ENCODE measurements around the gene PPP1R12B. TPM values are rescaled to one million over a fixed set of nuclear protein-coding genes. Genes with fewer than 3 reads are reported as not detected.
A peak's percentile ranks its signal among the peaks of the same experiment; 100 is the strongest.
"Not testable (repeated sequence)": the region's sequence is repeated elsewhere in the genome, so short reads cannot be mapped to it uniquely, and the experiment has no call there.

The PPP1R12B gene
- total RNA-seq, 2 donors from 2014 or later = 21.6 to 26.0 TPM

DNA sequence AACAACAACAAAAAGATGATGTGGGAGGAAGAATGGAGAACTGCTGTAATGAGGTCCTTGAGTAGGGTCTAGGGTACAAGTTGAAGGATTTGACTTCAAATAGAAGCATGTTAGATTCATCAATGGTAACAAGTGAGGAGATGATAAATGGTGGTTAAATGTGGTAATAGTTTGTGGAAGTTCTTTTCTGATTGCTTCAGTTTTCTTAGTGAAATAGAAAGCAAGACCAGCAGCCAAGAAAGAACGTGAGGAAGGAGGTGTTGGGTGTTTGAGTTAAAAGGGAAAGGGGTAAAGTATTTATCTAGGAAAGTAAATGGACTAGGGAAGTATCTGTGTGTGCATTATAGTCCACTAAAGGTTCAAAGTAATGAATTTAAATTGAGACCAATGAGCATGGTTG is 177.6 kb downstream of the PPP1R12B start:
- not testable (repeated sequence) for H3K4me1 Mint-ChIP-seq; H3K27ac Mint-ChIP-seq; H3K4me3 Mint-ChIP-seq; H3K27me3 Mint-ChIP-seq; ATAC-seq (replicated peaks); H3K9me3 Mint-ChIP-seq; H3K36me3 Mint-ChIP-seq (ENCODE audit: low read depth)

DNA sequence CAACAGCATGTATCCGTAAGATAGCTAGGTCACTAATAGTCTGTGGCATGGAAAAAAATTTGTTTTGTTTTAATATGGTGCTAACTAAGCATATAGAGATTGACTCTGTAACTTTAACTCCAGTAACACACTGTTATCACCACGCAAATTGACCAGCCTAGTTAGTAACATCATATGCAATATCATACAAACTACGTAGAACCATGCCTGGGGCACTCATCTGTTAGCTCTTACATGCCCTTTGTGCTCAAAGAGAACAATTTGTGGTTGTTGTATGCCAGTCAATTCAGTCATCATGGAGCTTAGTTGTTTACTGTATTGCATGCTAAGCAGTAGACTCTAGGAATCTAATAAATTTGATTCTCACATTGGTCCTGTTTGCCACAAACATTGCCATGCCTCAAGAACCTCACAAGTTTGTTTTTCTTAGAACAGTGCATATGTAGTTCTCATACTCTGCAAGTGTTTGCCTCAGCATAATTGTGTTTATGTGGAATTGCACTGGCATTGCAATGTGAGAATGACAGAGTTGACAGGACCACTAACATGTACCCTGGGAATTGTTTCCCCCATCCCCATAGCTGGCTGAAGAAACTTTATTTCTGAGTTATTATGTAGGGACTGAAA is 179.7 kb downstream of the PPP1R12B start:
- not testable (repeated sequence) for ATAC-seq (replicated peaks); H3K27ac Mint-ChIP-seq; H3K9me3 Mint-ChIP-seq; H3K4me1 Mint-ChIP-seq; H3K36me3 Mint-ChIP-seq (ENCODE audit: low read depth); H3K27me3 Mint-ChIP-seq; H3K4me3 Mint-ChIP-seq

DNA sequence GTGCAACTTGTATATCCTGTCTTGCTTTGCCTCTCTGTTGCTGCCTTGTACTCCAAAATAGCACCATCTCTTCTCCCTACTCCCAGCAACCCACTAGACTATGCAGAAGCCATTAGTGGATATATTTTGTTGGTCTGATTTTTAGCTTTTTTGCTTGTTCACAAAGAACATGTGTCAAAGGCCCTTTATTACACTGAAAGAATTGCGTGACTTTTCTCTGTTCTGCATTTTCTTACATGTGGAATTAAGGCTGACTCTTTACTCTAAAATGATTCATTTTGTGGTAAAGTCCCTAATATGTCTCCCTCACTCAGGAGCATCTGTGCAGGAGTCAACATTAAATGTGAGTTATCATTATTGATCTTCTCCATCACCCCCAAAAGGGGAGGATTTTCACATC is 182.2 kb downstream of the PPP1R12B start:
- H3K4me3 Mint-ChIP-seq; H3K27ac Mint-ChIP-seq; H3K9me3 Mint-ChIP-seq; ATAC-seq (replicated peaks); H3K4me1 Mint-ChIP-seq; H3K27me3 Mint-ChIP-seq; H3K36me3 Mint-ChIP-seq (ENCODE audit: low read depth): not testable (repeated sequence)

DNA sequence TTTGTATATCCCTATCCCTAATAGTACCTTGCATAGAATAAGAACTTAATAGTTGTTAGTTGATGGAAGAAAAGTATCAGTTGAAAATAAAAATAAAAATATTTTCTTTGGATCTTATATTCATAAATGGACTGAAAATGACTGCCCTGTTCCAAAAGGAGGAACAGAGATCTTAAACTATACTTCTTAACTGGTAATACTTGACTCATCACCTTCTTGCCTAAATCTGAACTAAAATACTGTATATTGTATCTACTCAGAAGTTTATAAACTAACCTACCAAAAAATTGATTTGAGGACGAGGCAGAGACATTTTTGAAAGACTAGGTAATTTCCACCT is 182.9 kb downstream of the PPP1R12B start:
- no peaks in the 10 kb centered on the region for H3K27me3 Mint-ChIP-seq
- no peak for ATAC-seq (replicated peaks)
- H3K36me3 Mint-ChIP-seq (ENCODE audit: low read depth) = no peaks in the 10 kb centered on the region
- no peak overlapping the region for H3K27ac Mint-ChIP-seq
- no peaks in the 10 kb centered on the region for H3K4me1 Mint-ChIP-seq
- no peak overlapping the region for H3K4me3 Mint-ChIP-seq
- H3K9me3 Mint-ChIP-seq = no peaks in the 10 kb centered on the region

DNA sequence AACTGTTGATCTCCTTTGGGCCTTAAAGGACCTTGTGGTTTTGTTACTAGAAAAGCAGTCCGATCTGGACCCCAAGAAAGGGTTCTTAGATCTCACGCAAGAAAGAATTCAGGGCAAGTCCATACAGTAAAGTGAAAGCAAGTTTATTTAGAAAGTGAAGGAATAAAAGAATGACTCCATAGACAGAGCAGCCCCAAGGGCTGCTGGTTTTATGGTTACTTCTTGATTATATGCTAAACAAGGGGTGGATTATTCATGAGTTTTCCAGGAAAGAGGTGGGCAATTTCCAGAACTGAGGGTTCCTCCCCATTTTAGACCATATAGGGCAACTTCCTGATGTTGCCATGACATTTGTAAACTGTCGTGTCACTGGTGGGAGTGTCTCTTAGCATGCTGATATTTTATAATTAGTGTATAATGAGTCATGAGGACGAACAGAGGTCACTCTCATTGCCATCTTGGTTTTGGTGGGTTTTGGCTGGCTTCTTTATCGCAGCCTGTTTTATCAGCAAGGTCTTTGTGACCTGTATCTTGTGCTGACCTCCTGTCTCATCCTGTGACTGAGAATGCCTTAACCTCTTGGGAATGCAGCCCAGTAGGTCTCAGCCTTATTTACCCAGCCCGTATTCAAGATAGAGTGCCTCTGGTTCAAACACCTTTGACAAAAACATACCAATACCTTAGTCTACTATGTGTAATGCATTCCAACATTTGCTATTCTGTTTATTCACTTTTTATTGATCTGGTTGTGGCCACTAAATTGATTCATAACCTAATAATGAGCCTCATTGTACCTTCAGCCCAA is 183.5 kb downstream of the PPP1R12B start:
- not testable (repeated sequence) for H3K36me3 Mint-ChIP-seq (ENCODE audit: low read depth); H3K27me3 Mint-ChIP-seq; H3K27ac Mint-ChIP-seq; ATAC-seq (replicated peaks); H3K9me3 Mint-ChIP-seq; H3K4me3 Mint-ChIP-seq; H3K4me1 Mint-ChIP-seq

DNA sequence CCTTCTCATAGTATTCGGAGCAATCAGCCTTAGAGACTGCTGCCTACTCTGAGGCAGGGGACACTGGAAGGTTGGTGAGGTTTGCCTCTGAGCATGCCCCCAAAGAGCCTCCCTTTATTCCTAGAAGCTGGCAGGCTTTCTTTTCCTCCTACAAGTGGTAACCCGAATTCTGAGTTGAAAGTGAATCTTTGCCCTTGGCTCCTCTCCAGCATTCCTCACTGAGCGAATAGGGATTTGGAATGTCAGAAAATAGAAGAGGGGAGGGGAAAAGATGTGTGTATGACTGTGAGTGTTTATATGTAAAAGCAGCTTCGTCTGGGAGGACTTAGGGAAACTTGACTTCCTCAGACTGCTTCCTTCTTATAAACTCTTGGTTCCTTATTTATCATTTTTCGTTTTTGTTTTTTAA is 190.7 kb downstream of the PPP1R12B start:
- ATAC-seq (replicated peaks); H3K27me3 Mint-ChIP-seq; H3K9me3 Mint-ChIP-seq; H3K4me1 Mint-ChIP-seq; H3K27ac Mint-ChIP-seq; H3K4me3 Mint-ChIP-seq; H3K36me3 Mint-ChIP-seq (ENCODE audit: low read depth): not testable (repeated sequence)

DNA sequence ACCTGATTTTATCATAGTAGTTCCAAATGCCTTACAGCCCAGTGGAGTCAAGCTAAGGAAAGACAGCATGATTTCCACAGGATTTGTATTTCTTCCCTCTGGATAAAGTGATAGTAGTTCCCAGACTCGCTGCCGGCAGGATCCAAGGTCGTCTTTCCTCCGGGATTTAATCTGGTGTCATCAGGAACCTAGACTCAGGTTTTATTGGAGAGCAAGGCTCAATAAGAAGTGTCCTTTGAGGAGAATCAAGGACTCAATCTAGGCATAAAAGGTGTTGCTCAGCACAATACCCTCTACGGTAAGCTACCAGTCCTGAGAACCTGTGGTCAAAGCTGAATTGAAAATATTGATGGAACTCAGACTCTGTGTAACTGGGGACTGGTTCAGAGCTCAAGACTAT is 191.1 kb downstream of the PPP1R12B start:
- not testable (repeated sequence) for H3K4me1 Mint-ChIP-seq; H3K27me3 Mint-ChIP-seq; ATAC-seq (replicated peaks); H3K27ac Mint-ChIP-seq; H3K9me3 Mint-ChIP-seq; H3K4me3 Mint-ChIP-seq; H3K36me3 Mint-ChIP-seq (ENCODE audit: low read depth)

DNA sequence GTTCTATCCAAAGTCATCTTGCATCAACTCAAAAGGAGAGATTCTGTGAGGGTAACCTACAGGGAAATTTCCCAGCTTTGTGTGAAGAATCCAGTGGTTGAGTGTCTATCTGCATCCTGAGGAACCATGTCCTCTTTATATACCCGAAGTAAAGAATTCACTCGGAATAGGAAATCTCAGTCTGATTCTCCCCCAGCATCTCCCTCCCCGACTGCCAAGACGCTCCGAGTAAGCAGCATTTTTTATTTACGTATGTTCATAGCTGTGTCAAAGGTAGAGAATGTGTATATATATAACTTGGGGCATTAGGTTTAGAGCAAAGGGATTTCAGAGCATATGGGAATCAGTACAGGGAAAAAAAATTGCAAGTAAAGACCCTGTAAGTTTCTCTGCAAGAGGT is 191.5 kb downstream of the PPP1R12B start:
- no peaks in the 10 kb centered on the region for H3K27me3 Mint-ChIP-seq
- no peak for ATAC-seq (replicated peaks)
- H3K9me3 Mint-ChIP-seq = no peaks in the 10 kb centered on the region
- no peak overlapping the region for H3K4me3 Mint-ChIP-seq
- H3K27ac Mint-ChIP-seq = no peak overlapping the region
- H3K4me1 Mint-ChIP-seq = no peaks in the 10 kb centered on the region
- H3K36me3 Mint-ChIP-seq (ENCODE audit: low read depth) = no peaks in the 10 kb centered on the region

DNA sequence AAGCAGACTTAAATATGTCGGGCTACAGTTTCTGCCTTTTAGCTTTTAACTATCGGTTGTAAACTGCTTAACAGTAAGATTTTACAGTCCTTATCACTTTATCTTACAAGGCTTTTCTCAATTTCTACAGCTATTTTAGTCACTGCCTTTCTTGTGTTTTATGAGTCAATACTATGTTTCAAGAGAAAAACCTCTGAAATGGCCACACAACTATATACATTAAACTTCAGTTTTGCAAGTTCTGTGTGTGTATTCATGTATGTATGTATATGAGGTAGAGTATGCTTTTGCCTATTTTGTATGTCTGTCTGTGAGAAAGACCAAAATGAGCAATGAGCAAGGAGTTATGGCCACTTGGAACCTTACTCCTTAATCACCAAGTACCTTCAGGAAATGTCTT is 191.9 kb downstream of the PPP1R12B start:
- Mint-ChIP-seq H3K27ac (no peak overlapping the region), H3K4me1 (no peaks in the 10 kb centered on the region), H3K4me3 (no peak overlapping the region), H3K27me3 (no peaks in the 10 kb centered on the region), H3K36me3 (ENCODE audit: low read depth) (no peaks in the 10 kb centered on the region), H3K9me3 (no peaks in the 10 kb centered on the region)
- peak; percentile 34 for ATAC-seq (replicated peaks)

DNA sequence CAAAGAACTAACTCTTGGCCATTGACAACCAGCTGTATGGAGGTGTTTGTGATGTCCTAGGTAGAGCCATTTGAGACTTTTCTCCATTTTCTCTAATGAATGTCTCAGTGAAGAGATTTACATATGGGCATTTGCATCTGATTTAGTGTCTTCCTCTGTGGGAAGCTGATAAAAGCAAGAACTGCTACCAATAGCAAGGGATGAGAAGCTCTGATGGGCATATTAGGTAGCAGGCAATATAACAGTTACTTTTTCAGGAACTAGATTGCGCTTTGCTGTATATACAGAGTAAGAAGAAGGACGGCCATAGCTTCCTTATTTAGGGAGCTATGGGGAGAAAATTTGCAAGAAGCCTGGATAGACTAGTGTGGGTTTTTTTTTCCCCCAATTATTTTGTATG is 192.4 kb downstream of the PPP1R12B start:
- ATAC-seq (replicated peaks); H3K4me1 Mint-ChIP-seq; H3K27me3 Mint-ChIP-seq; H3K9me3 Mint-ChIP-seq; H3K36me3 Mint-ChIP-seq (ENCODE audit: low read depth); H3K4me3 Mint-ChIP-seq; H3K27ac Mint-ChIP-seq: not testable (repeated sequence)

DNA sequence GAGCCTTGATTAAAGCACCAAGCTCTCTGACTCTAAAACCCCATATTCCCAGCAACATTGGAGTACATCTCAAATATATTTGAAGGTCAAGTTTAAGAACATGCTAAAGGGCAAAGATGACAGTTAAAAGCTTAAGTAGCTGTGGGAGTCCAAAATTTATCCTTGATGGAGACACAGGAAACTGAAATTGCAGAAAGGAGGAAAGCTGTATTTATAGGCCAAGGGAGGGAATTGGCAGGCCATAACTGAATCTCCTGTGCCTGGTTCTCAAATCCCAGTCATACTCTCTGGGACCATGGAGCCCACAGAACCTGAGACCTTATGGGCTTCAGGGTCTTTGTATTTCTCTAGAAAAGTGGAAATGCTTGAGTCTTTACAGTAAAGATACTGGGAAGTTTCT is 193.9 kb downstream of the PPP1R12B start:
- H3K4me1 Mint-ChIP-seq = peaks cover 11% of the 10 kb centered on the region
- not testable (repeated sequence) for H3K27ac Mint-ChIP-seq; H3K9me3 Mint-ChIP-seq; H3K27me3 Mint-ChIP-seq; H3K4me3 Mint-ChIP-seq; H3K36me3 Mint-ChIP-seq (ENCODE audit: low read depth); ATAC-seq (replicated peaks)

DNA sequence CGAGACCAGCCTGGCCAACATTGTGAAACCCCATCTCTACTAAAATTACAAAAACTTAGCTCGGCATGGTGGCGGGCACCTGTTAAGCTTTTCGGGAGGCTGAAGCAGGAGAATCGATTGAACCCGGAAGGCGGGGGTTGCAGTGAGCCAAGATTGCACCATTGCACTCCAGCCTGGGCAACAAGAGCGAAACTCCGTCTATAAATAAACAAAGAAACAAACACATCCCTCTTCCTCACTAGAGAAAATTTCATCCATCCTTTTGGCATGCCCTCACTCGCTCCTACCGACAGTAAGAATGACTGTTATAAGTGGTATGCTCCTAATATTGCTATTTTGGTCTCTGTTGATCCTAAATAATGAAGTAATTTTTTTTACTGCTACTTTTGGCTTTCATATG is 195.0 kb downstream of the PPP1R12B start:
- H3K27ac Mint-ChIP-seq; H3K4me3 Mint-ChIP-seq; H3K36me3 Mint-ChIP-seq (ENCODE audit: low read depth); H3K27me3 Mint-ChIP-seq; ATAC-seq (replicated peaks); H3K9me3 Mint-ChIP-seq: not testable (repeated sequence)
- H3K4me1 Mint-ChIP-seq = peaks cover 11% of the 10 kb centered on the region

DNA sequence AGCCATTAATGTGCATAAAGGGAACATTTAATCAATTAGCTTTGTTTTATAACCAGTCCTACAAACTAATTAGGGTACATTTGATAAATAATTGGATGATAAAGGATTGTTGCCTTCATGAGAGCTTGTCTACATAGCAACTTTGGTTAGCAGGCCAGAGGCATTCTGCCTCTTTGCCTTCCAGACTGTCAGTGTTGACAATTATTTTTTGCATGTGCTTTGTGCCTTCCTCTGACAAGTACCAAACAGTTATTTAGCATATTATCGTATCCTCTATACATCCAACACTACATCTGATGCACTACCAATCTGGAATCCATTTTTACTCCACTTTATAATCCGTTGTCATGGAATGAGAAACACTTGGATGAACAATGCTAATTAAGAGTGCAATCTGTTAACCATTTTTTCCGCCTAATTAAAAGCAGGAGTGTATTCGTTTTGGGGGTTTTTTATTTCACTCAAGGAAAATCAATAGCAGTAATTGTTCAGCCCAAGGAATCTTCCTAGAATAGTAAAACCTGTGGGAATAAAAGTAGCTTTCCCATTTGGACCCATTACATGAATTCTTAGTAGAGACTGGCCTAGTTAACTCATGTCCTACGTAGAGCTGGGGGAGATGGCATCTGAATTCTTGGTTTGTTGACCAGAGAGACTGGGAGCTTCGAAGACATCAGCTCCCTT is 196.4 kb downstream of the PPP1R12B start:
- peaks cover 11% of the 10 kb centered on the region for H3K4me1 Mint-ChIP-seq
- not testable (repeated sequence) for H3K27ac Mint-ChIP-seq; ATAC-seq (replicated peaks); H3K9me3 Mint-ChIP-seq; H3K36me3 Mint-ChIP-seq (ENCODE audit: low read depth); H3K4me3 Mint-ChIP-seq; H3K27me3 Mint-ChIP-seq

DNA sequence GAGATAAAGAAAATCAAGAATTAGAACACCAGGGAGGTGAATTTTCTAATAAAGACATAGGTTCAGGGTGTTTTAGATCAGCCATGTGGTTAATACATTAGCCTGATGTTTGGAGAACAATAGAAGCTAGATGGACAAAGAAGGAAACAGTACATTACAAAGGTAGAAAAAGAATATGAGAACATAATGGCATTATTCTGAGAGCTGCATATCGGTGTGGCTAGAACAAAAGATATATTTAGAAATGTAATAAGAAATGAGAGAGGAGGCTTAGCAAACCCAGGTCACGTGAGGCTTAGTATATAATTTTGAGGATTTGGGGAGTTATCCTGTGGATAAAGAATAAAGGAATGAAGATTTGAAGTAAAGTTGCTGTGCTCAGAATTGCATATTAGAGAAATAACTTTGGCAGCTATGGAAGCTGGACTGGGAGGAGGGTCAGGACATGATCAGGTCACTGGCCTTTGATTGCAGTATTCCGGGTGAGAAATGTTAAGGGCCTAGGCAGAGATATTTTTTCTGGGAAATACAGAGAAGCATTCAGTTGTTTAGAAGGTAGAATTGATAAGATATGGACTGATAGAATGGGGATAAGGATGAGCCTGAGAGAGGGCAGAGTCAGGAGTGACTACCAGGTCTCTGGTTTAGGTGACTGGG is 197.3 kb downstream of the PPP1R12B start:
- Mint-ChIP-seq H3K27ac (peak overlapping the region; percentile 66), H3K4me1 (peaks cover 11% of the 10 kb centered on the region)
- not testable (repeated sequence) for H3K36me3 Mint-ChIP-seq (ENCODE audit: low read depth); H3K4me3 Mint-ChIP-seq; ATAC-seq (replicated peaks); H3K9me3 Mint-ChIP-seq; H3K27me3 Mint-ChIP-seq

DNA sequence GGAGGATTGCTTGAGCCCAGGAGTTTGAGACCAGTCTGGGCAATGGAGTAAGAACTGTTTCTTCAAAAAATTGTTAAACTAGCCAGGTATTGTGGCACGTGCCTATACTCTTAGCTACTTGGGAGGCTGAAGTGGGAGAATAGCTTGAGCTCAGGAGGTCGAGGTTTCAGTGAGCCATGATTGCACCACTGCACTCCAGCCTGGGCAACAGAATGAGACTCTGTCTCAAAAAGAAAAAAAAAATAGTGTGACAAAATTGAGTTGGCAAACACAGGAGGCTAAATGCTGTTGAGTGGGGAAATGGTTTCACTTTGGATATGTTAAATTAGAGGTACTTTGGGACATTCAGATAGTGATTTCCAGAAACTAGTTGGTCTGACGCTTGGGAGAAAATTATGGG is 197.9 kb downstream of the PPP1R12B start:
- peak overlapping the region; percentile 66 for H3K27ac Mint-ChIP-seq
- not testable (repeated sequence) for H3K4me3 Mint-ChIP-seq; H3K9me3 Mint-ChIP-seq; H3K36me3 Mint-ChIP-seq (ENCODE audit: low read depth); H3K27me3 Mint-ChIP-seq
- peaks cover 11% of the 10 kb centered on the region for H3K4me1 Mint-ChIP-seq
- peak; percentile 28 for ATAC-seq (replicated peaks)
